SHP77 treated with DMSO at 0.1 percent for 48 hours (cell line): ENCODE measurements around the gene SPECC1L.

Experiments used
- DNase-seq: peaks from one replicate; lab custom pipeline; 2025; lab: John Stamatoyannopoulos, UW

The SPECC1L gene

GRCh38 chr22:24322522-24322921, 51.9 kb downstream of the SPECC1L start:
- DNase-seq = no peak

- no peak for DNase-seq
These were observed 52.6 kb downstream of the SPECC1L start for GRCh38 chr22:24323233-24323632.

GRCh38 chr22:24323695-24324094, 53.1 kb downstream of the SPECC1L start:
- DNase-seq = no peak

GRCh38 chr22:24324137-24324536, 53.5 kb downstream of the SPECC1L start:
- DNase-seq = no peak

- peak; percentile 50 for DNase-seq
These were observed 54.6 kb downstream of the SPECC1L start for GRCh38 chr22:24325105-24325757.

- DNase-seq = no peak
These were observed 55.6 kb downstream of the SPECC1L start for GRCh38 chr22:24326266-24326665.

GRCh38 chr22:24327832-24328231, 57.2 kb downstream of the SPECC1L start:
- DNase-seq = no peak

GRCh38 chr22:24329453-24329852, 58.8 kb downstream of the SPECC1L start:
- no peak for DNase-seq

- DNase-seq = no peak
These were observed 60.0 kb downstream of the SPECC1L start for GRCh38 chr22:24330636-24331035.

GRCh38 chr22:24331468-24332440, 61.1 kb downstream of the SPECC1L start:
- DNase-seq = no peak

GRCh38 chr22:24333301-24333700, 62.7 kb downstream of the SPECC1L start:
- DNase-seq = no peak

GRCh38 chr22:24335496-24335895, 64.9 kb downstream of the SPECC1L start:
- no peak for DNase-seq

- no peak for DNase-seq
These were observed 67.4 kb downstream of the SPECC1L start for GRCh38 chr22:24337894-24338645.

GRCh38 chr22:24338726-24339451, 68.3 kb downstream of the SPECC1L start:
- DNase-seq = no peak

GRCh38 chr22:24339452-24339747, 68.8 kb downstream of the SPECC1L start:
- DNase-seq = no peak

- no peak for DNase-seq
These were observed 71.0 kb downstream of the SPECC1L start for GRCh38 chr22:24341627-24342026.

- no peak for DNase-seq
These were observed 80.0 kb downstream of the SPECC1L start for GRCh38 chr22:24350627-24351026.

GRCh38 chr22:24353121-24353520, 82.5 kb downstream of the SPECC1L start:
- no peak for DNase-seq

- DNase-seq = no peak
These were observed 84.9 kb downstream of the SPECC1L start for GRCh38 chr22:24355574-24355973.

- no peak for DNase-seq
These were observed 86.9 kb downstream of the SPECC1L start for GRCh38 chr22:24357547-24357946.

- no peak for DNase-seq
These were observed 87.6 kb downstream of the SPECC1L start for GRCh38 chr22:24358105-24358836.
